Transverse colon (tissue), 4 donors: ENCODE data around the gene IGF2BP2. TPM values are rescaled to one million over a fixed set of nuclear protein-coding genes. Genes with fewer than 3 reads are reported as not detected.
A peak's percentile ranks its signal among the peaks of the same experiment; 100 is the strongest.

Experiments used
- DNase-seq: peaks from one replicate; pipeline ENCODE4 v3.0.0-alpha.2; 2019
- H3K27ac ChIP-seq, 4 donors: fragments of 200-600 bp; sonication (generic); 2 replicates each; pipeline ENCODE4 v1.5.1; 2016 to 2018; ENCODE audit warnings: inconsistent platforms in 4 of 4
- H3K27me3 ChIP-seq: fragments of 200-600 bp; sonication (generic); 2 replicates; pipeline ENCODE4 v1.5.1; 2017; ENCODE audit warnings: inconsistent platforms
- H3K36me3 ChIP-seq, 4 donors: fragments of 200-600 bp; sonication (generic); 2 replicates each; pipeline ENCODE4 v1.5.1; 2017 to 2019; ENCODE audit warnings: inconsistent platforms in 4 of 4
- H3K4me1 ChIP-seq, 4 donors: fragments of 200-600 bp; sonication (generic); 2 replicates each; pipeline ENCODE4 v1.5.1; 2017 to 2020; ENCODE audit warnings: inconsistent platforms in 4 of 4
- H3K4me3 ChIP-seq, 4 donors: fragments of 200-600 bp; sonication (generic); 1 replicate in 1 of 4; 2 replicates in 3 of 4; pipeline versions ENCODE4 v1.5.1 to v1.6.1; 2017 to 2019; ENCODE audit warnings: inconsistent platforms in 4 of 4
- H3K9me3 ChIP-seq, 2 donors: fragments of 200-600 bp; sonication (generic); 2 replicates each; pipeline ENCODE4 v1.5.1; 2017 to 2019; ENCODE audit warnings: inconsistent platforms in 2 of 2
- EP300 ChIP-seq: sonication (generic); formaldehyde crosslinking; IDR thresholded peaks from one replicate; pipeline ENCODE4 v1.6.1; 2017; ENCODE audit warnings: antibody characterized with exemption, low read depth
- POLR2A ChIP-seq: fragments of 450-650 bp; IDR thresholded peaks from one replicate; pipeline ENCODE4 v1.6.1; 2016; ENCODE audit warnings: antibody characterized with exemption, mild to moderate bottlenecking, moderate library complexity
- POLR2AphosphoS5 ChIP-seq, 3 donors: sonication (generic); formaldehyde crosslinking; IDR thresholded peaks; one replicate each; pipeline ENCODE4 v1.6.1; 2016; ENCODE audit warnings: antibody characterized with exemption in 3 of 3
- WGBS, 2 donors: methylation state at CpG; one replicate each; pipeline ENCODE4 v1.1.5; 2018; ENCODE audit warnings: low coverage in 1 of 2; 5-methylcytosine and 5-hydroxymethylcytosine counted together
- in situ Hi-C, 4 donors: fragments of 200-750 bp; cut with MboI; loops; one replicate each; pipeline versions ENCODE4 v1.15.0 to v1.15.1; 2017; ENCODE audit warnings: low sequenced_read_pairs in 3 of 4, low pct_ligation_motif_present in 1 of 4, low pct_unique_long_range_greater_than_20kb in 1 of 4
- intact Hi-C: fragments of 100-400 bp; cut with DNase I; formaldehyde crosslinking; loops from one replicate; pipeline ENCODE4 v1.15.1; 2023; ENCODE audit warnings: low total_unique reads
- total RNA-seq, 4 donors: library from RNA; depleted of rRNA; stranded (reverse); fragments of >200 nt; gene quantifications; one replicate each; pipeline ENCODE4 v1.1.0, GENCODE V29; 2016
- TF ChIP-seq, protein P1 (sequence below), 5 experiments: fragments of 200-600 bp in 3 of 5; fragments of 450-650 bp in 2 of 5; sonication (generic) in 3 of 5; IDR thresholded peaks; 1 replicate in 2 of 5; 2 replicates in 3 of 5; pipeline ENCODE4 v1.5.1; 2016 to 2017; ENCODE audit warnings: antibody characterized with exemption in 5 of 5, inconsistent platforms in 3 of 5, mild to moderate bottlenecking in 2 of 5, moderate library complexity in 1 of 5

Gene IGF2BP2
- total RNA-seq, 4 donors from 2014 or later, result 51.3 to 179 (median 82.9) TPM

DNA sequence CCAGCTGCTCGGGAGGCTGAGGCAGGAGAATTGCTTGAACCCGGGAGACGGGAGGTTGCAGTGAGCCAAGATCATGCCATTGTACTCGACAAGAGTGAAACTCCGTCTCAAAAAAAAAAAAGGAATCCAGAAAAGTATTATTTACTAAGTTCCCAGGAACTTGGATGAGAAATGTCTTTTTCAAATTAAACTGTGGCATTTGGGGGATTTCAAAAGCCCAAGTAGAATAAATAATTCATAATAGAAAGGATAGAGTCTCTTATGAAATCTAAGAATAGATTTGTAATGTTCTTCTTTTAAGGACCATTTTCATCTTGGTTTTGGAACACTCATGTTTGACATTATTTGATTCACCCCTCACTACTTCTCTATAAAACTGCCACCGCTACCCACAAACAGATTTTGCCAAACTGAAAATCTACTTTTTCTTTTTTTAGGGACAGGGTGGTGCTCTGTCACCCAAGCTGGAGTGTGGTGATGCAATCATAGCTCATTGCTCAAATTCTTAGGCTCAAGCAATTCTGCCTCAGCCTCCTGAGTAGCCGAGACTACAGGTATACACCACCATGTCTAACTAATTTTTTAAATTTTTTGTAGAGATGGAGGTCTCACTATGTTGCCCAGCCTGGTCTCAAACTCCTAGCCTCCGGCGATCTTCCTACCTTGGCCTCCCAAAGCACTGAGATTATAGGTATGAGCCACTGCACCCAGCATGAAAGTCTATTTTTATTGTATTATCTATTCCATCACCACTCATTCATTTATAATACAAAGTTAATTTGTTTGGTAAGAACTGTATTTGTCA is 139.4 kb downstream of the IGF2BP2 start:
- intact Hi-C loops, result no loop called here

GRCh38 chr3:185680231-185680630 is 144.6 kb downstream of the IGF2BP2 start:
- Histone ChIP-seq H3K9me3 (peaks cover 0 to 6% of the 10 kb centered on the region in 2 donors), H3K27ac (no peak overlapping the region), H3K27me3 (no peaks in the 10 kb centered on the region), H3K36me3 (peaks cover 0 to 6% (median 0%) of the 10 kb centered on the region in 4 donors), H3K4me3 (no peak overlapping the region), H3K4me1 (peaks cover 0 to 2% (median 0%) of the 10 kb centered on the region in 4 donors)
- DNase-seq, result no peak
- 67 to 77% methylated on average over 4 of the region's 4 CpGs for WGBS, 2 donors
- TF ChIP-seq EP300 (no peak), POLR2AphosphoS5 (IDR thresholded peaks at IDR 0.05) (no peak), POLR2A (no peak)
- TF ChIP-seq, protein P1, sequence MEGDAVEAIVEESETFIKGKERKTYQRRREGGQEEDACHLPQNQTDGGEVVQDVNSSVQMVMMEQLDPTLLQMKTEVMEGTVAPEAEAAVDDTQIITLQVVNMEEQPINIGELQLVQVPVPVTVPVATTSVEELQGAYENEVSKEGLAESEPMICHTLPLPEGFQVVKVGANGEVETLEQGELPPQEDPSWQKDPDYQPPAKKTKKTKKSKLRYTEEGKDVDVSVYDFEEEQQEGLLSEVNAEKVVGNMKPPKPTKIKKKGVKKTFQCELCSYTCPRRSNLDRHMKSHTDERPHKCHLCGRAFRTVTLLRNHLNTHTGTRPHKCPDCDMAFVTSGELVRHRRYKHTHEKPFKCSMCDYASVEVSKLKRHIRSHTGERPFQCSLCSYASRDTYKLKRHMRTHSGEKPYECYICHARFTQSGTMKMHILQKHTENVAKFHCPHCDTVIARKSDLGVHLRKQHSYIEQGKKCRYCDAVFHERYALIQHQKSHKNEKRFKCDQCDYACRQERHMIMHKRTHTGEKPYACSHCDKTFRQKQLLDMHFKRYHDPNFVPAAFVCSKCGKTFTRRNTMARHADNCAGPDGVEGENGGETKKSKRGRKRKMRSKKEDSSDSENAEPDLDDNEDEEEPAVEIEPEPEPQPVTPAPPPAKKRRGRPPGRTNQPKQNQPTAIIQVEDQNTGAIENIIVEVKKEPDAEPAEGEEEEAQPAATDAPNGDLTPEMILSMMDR (IDR thresholded peaks at IDR 0.05), result no peak
- intact Hi-C loops (no loop called here), in situ Hi-C loops (no loop called here)

More for the DNA sequence above, 139.4 kb downstream of the IGF2BP2 start:
- H3K27me3 ChIP-seq, result no peaks in the 10 kb centered on the region
- WGBS, 2 donors, result 80 to 86% methylated on average over 5 to 9 of the region's 9 CpGs
- peaks cover 0 to 8% (median 0%) of the 10 kb centered on the region in 4 donors for H3K36me3 ChIP-seq
- TF ChIP-seq EP300 (no peak), POLR2A (no peak), POLR2AphosphoS5 (IDR thresholded peaks at IDR 0.05) (no peak)
- TF ChIP-seq, protein P1 (IDR thresholded peaks at IDR 0.05), result no peak
- no peak for DNase-seq
- in situ Hi-C loops, result no loop called here
- no peak overlapping the region for H3K4me3 ChIP-seq
- no peaks in the 10 kb centered on the region for H3K9me3 ChIP-seq
- no peaks in the 10 kb centered on the region for H3K4me1 ChIP-seq
- no peak overlapping the region for H3K27ac ChIP-seq

- intact Hi-C loops (no loop called here), in situ Hi-C loops (no loop called here)
- peaks cover 0 to 6% of the 10 kb centered on the region in 2 donors for H3K9me3 ChIP-seq
- 47 to 93% methylated on average over 1 of the region's 1 CpG for WGBS, 2 donors
- H3K27ac ChIP-seq, result no peak overlapping the region
- TF ChIP-seq POLR2AphosphoS5 (IDR thresholded peaks at IDR 0.05) (no peak), POLR2A (no peak), EP300 (no peak)
- TF ChIP-seq, protein P1 (IDR thresholded peaks at IDR 0.05), result no peak
- no peaks in the 10 kb centered on the region for H3K27me3 ChIP-seq
- H3K36me3 ChIP-seq, result peaks cover 0 to 6% (median 0%) of the 10 kb centered on the region in 4 donors
- H3K4me3 ChIP-seq, result no peak overlapping the region
- DNase-seq, result no peak
- H3K4me1 ChIP-seq, result peaks cover 0 to 2% (median 0%) of the 10 kb centered on the region in 4 donors
These were observed 146.8 kb downstream of the IGF2BP2 start for GRCh38 chr3:185678027-185678426.

- in situ Hi-C loops, result no loop called here
- no peak for DNase-seq
- WGBS, 2 donors, result 100% methylated on average over 1 of the region's 1 CpG; no CpG with 5 or more reads in 1 of the 2 donors
These were observed 147.6 kb downstream of the IGF2BP2 start for GRCh38 chr3:185677146-185677829.

More at GRCh38 chr3:185677146-185677829, 147.6 kb downstream of the IGF2BP2 start:
- peaks cover 0 to 2% (median 0%) of the 10 kb centered on the region in 4 donors for H3K4me1 ChIP-seq
- no peak overlapping the region for H3K4me3 ChIP-seq
- intact Hi-C loops, result no loop called here
- peaks cover 0 to 6% of the 10 kb centered on the region in 2 donors for H3K9me3 ChIP-seq
- H3K27me3 ChIP-seq, result no peaks in the 10 kb centered on the region
- H3K27ac ChIP-seq, result no peak overlapping the region
- no peak for TF ChIP-seq POLR2A
- TF ChIP-seq, protein P1 (IDR thresholded peaks at IDR 0.05), result peak; percentile 41 to 73 (median 64)
- peaks cover 0 to 8% (median 0%) of the 10 kb centered on the region in 4 donors for H3K36me3 ChIP-seq
